GM12878 (cell line): Measurements from ENCODE around the gene PARP15. TPM values are rescaled to one million over a fixed set of nuclear protein-coding genes. Genes with fewer than 3 reads are reported as not detected.

ENCODE experiments used
- BCL11A ChIP-seq: IDR thresholded peaks from 2 replicates; pipeline ENCODE4 v1.6.1; 2011; ENCODE audit warnings: low read depth, low read length
- CBFB ChIP-seq: IDR thresholded peaks from 2 replicates; pipeline ENCODE4 v1.6.1; 2016; ENCODE audit warnings: antibody characterized with exemption, low read depth
- CBX5 ChIP-seq: sonication (generic); IDR thresholded peaks from 2 replicates; pipeline ENCODE4 v1.6.1; 2016; ENCODE audit warnings: low read depth, moderate library complexity, mild to moderate bottlenecking, inconsistent platforms
- HDAC2 ChIP-seq: fragments of 200-600 bp; sonication (generic); IDR thresholded peaks from 2 replicates; pipeline ENCODE4 v1.6.1; 2017
- NKRF ChIP-seq: fragments of 450-650 bp; conservative IDR thresholded peaks from 2 replicates; pipeline ENCODE4 v1.6.1; 2017; ENCODE audit warnings: mild to moderate bottlenecking, moderate library complexity
- NR2C1 ChIP-seq: fragments of 450-650 bp; IDR thresholded peaks from 2 replicates; pipeline ENCODE4 v1.6.1; 2017; ENCODE audit warnings: antibody characterized with exemption, mild to moderate bottlenecking, moderate library complexity
- POLR2A ChIP-seq: IDR thresholded peaks from 2 replicates; pipeline ENCODE4 v1.6.1; 2011; ENCODE audit warnings: low read depth, mild to moderate bottlenecking, low read length
- POLR2AphosphoS5 ChIP-seq: IDR thresholded peaks from 2 replicates; pipeline ENCODE4 v1.6.1; 2011; ENCODE audit warnings: mild to moderate bottlenecking, low read length, inconsistent platforms
- SIN3A ChIP-seq: IDR thresholded peaks from 2 replicates; pipeline ENCODE4 v1.6.1; 2012; ENCODE audit warnings: low read depth, low read length, improper control_type of control experiment
- SIX5 ChIP-seq: IDR thresholded peaks from 2 replicates; pipeline ENCODE4 v1.6.1; 2011; ENCODE audit warnings: mild to moderate bottlenecking, low read depth, low read length, moderate library complexity; ENCODE audit not compliant: severe bottlenecking
- SKIL ChIP-seq: fragments of 450-650 bp; IDR thresholded peaks from 2 replicates; pipeline ENCODE4 v1.6.1; 2017; ENCODE audit warnings: mild to moderate bottlenecking, low read depth, inconsistent platforms; ENCODE audit not compliant: poor library complexity, severe bottlenecking
- SMARCA5 ChIP-seq: fragments of 450-650 bp; IDR thresholded peaks from 2 replicates; pipeline ENCODE4 v1.6.1; 2017; ENCODE audit warnings: mild to moderate bottlenecking
- SPI1 ChIP-seq: IDR thresholded peaks from 2 replicates; pipeline ENCODE4 v1.6.1; 2011; ENCODE audit warnings: low read depth, mild to moderate bottlenecking, low read length, moderate library complexity, borderline replicate concordance; ENCODE audit not compliant: insufficient read depth
- SREBF2 ChIP-seq: IDR thresholded peaks from 2 replicates; pipeline ENCODE4 v1.6.1; 2012; ENCODE audit warnings: mild to moderate bottlenecking, low read length
- SUPT20H ChIP-seq: IDR thresholded peaks from 2 replicates; pipeline ENCODE4 v1.6.1; 2011; ENCODE audit warnings: low read depth, mild to moderate bottlenecking, low read length, moderate library complexity, borderline replicate concordance; ENCODE audit not compliant: control insufficient read depth
- SUZ12 ChIP-seq: fragments of 200-600 bp; sonication (generic); IDR thresholded peaks from one replicate; pipeline ENCODE4 v1.6.1; 2018; ENCODE audit warnings: antibody characterized with exemption, mild to moderate bottlenecking; ENCODE audit not compliant: unreplicated experiment
- TAF1 ChIP-seq: IDR thresholded peaks from 2 replicates; pipeline ENCODE4 v1.6.1; 2011; ENCODE audit warnings: mild to moderate bottlenecking, low read depth, low read length, borderline replicate concordance
- ZBED1 ChIP-seq: IDR thresholded peaks from 2 replicates; pipeline ENCODE4 v1.6.1; 2016; ENCODE audit warnings: borderline replicate concordance
- ZNF592 ChIP-seq: fragments of 450-650 bp; IDR thresholded peaks from 2 replicates; pipeline ENCODE4 v1.6.1; 2017; ENCODE audit warnings: mild to moderate bottlenecking, moderate library complexity
- ZNF622 ChIP-seq: fragments of 450-650 bp; IDR thresholded peaks from 2 replicates; pipeline ENCODE4 v1.6.1; 2017; ENCODE audit warnings: mild to moderate bottlenecking, inconsistent platforms
- polyA plus RNA-seq, 11 experiments: library from polyadenylated mRNA; depleted of rRNA in 4 of 11; unstranded in 6 of 11; stranded (reverse) in 5 of 11; fragments of >200 nt; fragmentation: Nextera tagmentation in 4 of 11; fragmentation: Illumina TruSeq in 1 of 11; extraction: Ambion mirVana in 4 of 11; extraction: Trizol in 1 of 11; gene quantifications; 1 replicate in 1 of 11; 2 replicates in 10 of 11; pipeline versions ENCODE4 v1.2.1 to v1.2.3, GENCODE V29; 2011 to 2016; ENCODE audit warnings: inconsistent platforms in 2 of 11, missing spikeins in 2 of 11, low read depth in 1 of 11
- total RNA-seq, 4 experiments: library from RNA; depleted of rRNA in 3 of 4; stranded (reverse); fragments of >200 nt in 3 of 4; fragmentation: Illumina TruSeq in 1 of 4; extraction: Trizol in 1 of 4; gene quantifications; 2 replicates each; pipeline versions ENCODE4 v1.2.1 to v1.2.3, GENCODE V29; 2013 to 2021
- TF ChIP-seq, protein P1 (sequence below): IDR thresholded peaks from 2 replicates; pipeline ENCODE4 v1.6.1; 2011; ENCODE audit warnings: borderline replicate concordance, low read depth, mild to moderate bottlenecking, moderate library complexity, low read length; ENCODE audit not compliant: insufficient read depth, poor library complexity, severe bottlenecking

Gene PARP15
- total and polyA plus RNA-seq, 10 of the 15 experiments (the other 5 are each of a cell fraction or from before 2014, with no cell fraction given), result 9.0 to 234 (median 36.3) TPM

DNA sequence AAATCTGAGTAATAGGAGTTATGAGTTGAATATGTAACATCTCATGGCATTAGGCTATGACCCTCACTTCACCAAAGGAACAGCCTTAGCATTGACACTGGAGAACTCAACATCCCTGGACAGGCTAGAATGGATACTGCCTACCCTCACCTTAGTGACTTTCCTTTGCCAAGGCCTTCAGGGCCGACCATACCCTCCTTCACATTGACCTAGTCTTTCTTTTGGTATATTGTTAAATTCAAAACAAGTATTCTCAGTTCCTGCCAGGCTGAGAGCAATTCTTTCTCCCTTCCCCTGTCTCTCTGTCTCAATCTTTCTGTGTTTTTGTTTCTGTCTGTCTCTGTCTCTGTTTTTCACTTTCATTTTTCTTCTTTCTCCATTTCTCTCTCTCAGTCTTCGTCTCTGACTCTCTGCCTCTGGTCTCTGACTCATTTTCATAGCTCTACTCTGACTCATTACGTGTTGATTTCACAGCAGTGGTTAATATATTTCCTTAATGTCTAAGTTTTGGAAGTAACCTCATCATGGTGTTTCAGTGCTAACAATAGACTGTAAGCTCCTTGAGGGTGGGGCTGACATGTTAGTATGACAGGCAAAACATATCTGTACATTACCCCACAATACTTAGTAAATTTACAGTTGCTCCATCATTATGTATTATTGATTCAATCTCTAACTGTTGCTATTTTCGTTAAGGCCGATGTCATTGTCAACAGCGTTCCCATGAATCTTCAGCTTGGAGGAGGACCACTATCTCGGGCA is 32.5 kb downstream of the PARP15 start (continued):
- TF ChIP-seq NR2C1 (no peak), SMARCA5 (no peak), TAF1 (no peak), ZNF592 (peak; percentile 87; the same call in 1 of the 2 replicates), ZBED1 (peak; percentile 97), SIN3A (no peak), SUPT20H (no peak), POLR2A (no peak), HDAC2 (0 out of 2 replicates have a peak, but pooled peaks have one; percentile 33), SUZ12 (no peak), CBFB (peak; percentile 85), SPI1 (peak; percentile 75), BCL11A (peak; percentile 98), CBX5 (peak; percentile 100), SREBF2 (no peak), SIX5 (no peak), SKIL (peak; percentile 100), ZNF622 (no peak), POLR2AphosphoS5 (0 out of 2 replicates have a peak, but pooled peaks have one; percentile 25), NKRF (peak; percentile 47; the same call in 1 of the 2 replicates)
- TF ChIP-seq, protein P1, sequence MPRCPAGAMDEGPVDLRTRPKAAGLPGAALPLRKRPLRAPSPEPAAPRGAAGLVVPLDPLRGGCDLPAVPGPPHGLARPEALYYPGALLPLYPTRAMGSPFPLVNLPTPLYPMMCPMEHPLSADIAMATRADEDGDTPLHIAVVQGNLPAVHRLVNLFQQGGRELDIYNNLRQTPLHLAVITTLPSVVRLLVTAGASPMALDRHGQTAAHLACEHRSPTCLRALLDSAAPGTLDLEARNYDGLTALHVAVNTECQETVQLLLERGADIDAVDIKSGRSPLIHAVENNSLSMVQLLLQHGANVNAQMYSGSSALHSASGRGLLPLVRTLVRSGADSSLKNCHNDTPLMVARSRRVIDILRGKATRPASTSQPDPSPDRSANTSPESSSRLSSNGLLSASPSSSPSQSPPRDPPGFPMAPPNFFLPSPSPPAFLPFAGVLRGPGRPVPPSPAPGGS, result peak; percentile 78
